ENCODE measurements around the gene HOXC11. TPM values are rescaled to one million over a fixed set of nuclear protein-coding genes. Genes with fewer than 3 reads are reported as not detected.

HOXC11 gene
- total and polyA plus RNA-seq, 2 experiments from 2014 or later: not detected

DNA sequence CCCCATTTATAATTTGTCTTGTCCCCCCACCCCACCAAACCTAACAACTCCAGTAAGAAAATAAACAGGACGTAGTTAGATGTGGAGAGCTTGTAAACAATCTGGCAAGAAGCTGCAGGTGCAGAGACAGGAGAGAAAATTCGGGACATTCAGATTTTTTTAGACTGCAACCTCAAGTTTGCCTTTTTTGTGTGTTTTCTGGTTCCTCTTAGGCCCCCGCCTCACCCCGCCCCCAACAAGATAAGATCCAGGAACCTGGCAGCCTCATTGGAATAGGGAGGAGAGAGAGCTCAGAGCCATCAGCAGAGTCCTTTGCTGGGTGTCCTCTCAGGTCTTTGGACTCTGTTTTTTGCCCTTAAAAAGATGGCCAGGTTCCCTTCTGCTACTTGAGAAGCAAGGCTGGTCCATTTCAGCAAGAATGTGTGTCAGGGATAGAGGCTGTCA is 14.9 kb downstream of the HOXC11 start (continued):
- TF ChIP-seq, protein P1, sequence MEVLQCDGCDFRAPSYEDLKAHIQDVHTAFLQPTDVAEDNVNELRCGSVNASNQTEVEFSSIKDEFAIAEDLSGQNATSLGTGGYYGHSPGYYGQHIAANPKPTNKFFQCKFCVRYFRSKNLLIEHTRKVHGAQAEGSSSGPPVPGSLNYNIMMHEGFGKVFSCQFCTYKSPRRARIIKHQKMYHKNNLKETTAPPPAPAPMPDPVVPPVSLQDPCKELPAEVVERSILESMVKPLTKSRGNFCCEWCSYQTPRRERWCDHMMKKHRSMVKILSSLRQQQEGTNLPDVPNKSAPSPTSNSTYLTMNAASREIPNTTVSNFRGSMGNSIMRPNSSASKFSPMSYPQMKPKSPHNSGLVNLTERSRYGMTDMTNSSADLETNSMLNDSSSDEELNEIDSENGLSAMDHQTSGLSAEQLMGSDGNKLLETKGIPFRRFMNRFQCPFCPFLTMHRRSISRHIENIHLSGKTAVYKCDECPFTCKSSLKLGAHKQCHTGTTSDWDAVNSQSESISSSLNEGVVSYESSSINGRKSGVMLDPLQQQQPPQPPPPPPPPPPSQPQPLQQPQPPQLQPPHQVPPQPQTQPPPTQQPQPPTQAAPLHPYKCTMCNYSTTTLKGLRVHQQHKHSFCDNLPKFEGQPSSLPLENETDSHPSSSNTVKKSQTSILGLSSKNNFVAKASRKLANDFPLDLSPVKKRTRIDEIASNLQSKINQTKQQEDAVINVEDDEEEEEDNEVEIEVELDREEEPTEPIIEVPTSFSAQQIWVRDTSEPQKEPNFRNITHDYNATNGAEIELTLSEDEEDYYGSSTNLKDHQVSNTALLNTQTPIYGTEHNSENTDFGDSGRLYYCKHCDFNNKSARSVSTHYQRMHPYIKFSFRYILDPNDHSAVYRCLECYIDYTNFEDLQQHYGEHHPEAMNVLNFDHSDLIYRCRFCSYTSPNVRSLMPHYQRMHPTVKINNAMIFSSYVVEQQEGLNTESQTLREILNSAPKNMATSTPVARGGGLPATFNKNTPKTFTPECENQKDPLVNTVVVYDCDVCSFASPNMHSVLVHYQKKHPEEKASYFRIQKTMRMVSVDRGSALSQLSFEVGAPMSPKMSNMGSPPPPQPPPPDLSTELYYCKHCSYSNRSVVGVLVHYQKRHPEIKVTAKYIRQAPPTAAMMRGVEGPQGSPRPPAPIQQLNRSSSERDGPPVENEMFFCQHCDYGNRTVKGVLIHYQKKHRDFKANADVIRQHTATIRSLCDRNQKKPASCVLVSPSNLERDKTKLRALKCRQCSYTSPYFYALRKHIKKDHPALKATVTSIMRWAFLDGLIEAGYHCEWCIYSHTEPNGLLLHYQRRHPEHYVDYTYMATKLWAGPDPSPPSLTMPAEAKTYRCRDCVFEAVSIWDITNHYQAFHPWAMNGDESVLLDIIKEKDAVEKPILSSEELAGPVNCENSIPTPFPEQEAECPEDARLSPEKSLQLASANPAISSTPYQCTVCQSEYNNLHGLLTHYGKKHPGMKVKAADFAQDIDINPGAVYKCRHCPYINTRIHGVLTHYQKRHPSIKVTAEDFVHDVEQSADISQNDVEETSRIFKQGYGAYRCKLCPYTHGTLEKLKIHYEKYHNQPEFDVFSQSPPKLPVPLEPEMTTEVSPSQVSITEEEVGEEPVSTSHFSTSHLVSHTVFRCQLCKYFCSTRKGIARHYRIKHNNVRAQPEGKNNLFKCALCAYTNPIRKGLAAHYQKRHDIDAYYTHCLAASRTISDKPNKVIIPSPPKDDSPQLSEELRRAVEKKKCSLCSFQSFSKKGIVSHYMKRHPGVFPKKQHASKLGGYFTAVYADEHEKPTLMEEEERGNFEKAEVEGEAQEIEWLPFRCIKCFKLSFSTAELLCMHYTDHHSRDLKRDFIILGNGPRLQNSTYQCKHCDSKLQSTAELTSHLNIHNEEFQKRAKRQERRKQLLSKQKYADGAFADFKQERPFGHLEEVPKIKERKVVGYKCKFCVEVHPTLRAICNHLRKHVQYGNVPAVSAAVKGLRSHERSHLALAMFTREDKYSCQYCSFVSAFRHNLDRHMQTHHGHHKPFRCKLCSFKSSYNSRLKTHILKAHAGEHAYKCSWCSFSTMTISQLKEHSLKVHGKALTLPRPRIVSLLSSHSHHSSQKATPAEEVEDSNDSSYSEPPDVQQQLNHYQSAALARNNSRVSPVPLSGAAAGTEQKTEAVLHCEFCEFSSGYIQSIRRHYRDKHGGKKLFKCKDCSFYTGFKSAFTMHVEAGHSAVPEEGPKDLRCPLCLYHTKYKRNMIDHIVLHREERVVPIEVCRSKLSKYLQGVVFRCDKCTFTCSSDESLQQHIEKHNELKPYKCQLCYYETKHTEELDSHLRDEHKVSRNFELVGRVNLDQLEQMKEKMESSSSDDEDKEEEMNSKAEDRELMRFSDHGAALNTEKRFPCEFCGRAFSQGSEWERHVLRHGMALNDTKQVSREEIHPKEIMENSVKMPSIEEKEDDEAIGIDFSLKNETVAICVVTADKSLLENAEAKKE (CRISPR knock-in tag; IDR thresholded peaks at IDR 0.05): no peak
- TF ChIP-seq POLR2AphosphoS5 (IDR thresholded peaks at IDR 0.05; ENCODE audit: low read depth) (no peak), STAT1 (IDR thresholded peaks at IDR 0.05; ENCODE audit: unreplicated experiment) (no peak), CREB1 (CRISPR knock-in tag; IDR thresholded peaks at IDR 0.05; ENCODE audit: low read depth) (no peak), EZH2 (IDR thresholded peaks at IDR 0.05; ENCODE audit: low read depth, unreplicated experiment) (peak; percentile 77), NANOG (IDR thresholded peaks at IDR 0.05; ENCODE audit: borderline replicate concordance) (no peak), ZNF331 (CRISPR knock-in tag; IDR thresholded peaks at IDR 0.05; ENCODE audit: low read depth) (no peak)
- TF ChIP-seq, protein P2, sequence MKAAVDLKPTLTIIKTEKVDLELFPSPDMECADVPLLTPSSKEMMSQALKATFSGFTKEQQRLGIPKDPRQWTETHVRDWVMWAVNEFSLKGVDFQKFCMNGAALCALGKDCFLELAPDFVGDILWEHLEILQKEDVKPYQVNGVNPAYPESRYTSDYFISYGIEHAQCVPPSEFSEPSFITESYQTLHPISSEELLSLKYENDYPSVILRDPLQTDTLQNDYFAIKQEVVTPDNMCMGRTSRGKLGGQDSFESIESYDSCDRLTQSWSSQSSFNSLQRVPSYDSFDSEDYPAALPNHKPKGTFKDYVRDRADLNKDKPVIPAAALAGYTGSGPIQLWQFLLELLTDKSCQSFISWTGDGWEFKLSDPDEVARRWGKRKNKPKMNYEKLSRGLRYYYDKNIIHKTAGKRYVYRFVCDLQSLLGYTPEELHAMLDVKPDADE (IDR thresholded peaks at IDR 0.05): no peak

DNA sequence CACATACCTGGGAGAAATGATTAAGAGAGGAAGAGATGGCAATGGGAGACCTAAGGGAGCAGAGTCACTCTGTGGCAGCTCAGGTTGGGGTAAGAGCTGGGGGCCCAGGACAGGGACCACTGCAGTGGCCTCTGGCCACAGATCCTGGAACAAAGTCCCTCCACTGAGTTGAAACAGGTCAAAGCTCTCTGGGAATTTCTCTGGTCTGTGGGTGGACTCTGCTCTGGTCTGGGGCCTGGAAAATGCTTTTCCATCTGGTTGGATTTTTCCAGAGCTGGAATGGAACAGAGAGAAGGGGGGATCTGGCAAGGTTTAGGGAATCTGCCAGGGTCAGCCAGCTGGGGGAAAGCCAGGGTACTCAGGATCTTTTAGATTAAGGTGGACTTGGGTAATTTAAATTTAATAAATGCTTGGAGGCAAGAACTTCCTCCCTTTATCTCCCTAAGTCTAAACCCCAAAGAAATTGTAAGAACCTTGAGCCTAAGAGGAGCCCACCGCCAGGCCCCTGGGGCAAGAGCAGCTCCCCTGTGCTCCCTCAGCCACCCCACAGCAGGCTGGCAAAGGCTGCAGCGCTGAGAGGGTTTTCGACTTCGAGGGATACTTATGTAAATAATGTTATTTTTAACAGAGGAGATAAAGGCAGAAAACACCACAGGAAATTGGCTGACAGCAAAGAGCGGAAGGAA is 15.8 kb downstream of the HOXC11 start:
- Histone ChIP-seq H4K20me1 (replicated peaks; ENCODE audit: insufficient read depth) (peaks cover 42% of the 10 kb centered on the region), H3K79me2 (replicated peaks; ENCODE audit: insufficient read depth) (no peaks in the 10 kb centered on the region), H3K27me3 (ENCODE audit: insufficient read depth) (peaks cover 98% of the 10 kb centered on the region), H3K4me2 (no peak overlapping the region), H3K27ac (ENCODE audit: low read depth) (no peak overlapping the region), H3F3A (replicated peaks; ENCODE audit: low read depth) (peaks cover 43% of the 10 kb centered on the region), H3K36me3 (ENCODE audit: insufficient read depth) (no peaks in the 10 kb centered on the region), H3K4me3 (no peak overlapping the region), H3K4me1 (ENCODE audit: insufficient read depth) (peaks cover 44% of the 10 kb centered on the region), H2AFZ (no peak overlapping the region), H3K9me2 (ENCODE audit: insufficient read depth) (no peaks in the 10 kb centered on the region)
- no peak for ATAC-seq
- no peak overlapping the region for H3K27ac Mint-ChIP-seq
- no peak overlapping the region for H3K4me3 Mint-ChIP-seq
- H3K36me3 Mint-ChIP-seq (ENCODE audit: low read depth): no peaks in the 10 kb centered on the region; the same call in 2 of the 3 replicates
- peaks cover 5% of the 10 kb centered on the region; the same call in 2 of the 3 replicates for H3K9me3 Mint-ChIP-seq
- no peak for DNase-seq (ENCODE audit: low spot score)
- peaks cover 100% of the 10 kb centered on the region for H3K27me3 Mint-ChIP-seq (ENCODE audit: insufficient read depth, low read depth, poor library complexity)
- peaks cover 33% of the 10 kb centered on the region for H3K4me1 Mint-ChIP-seq
- TF ChIP-seq STAT1 (IDR thresholded peaks at IDR 0.05; ENCODE audit: unreplicated experiment): no peak
- TF ChIP-seq POLR2AphosphoS5 (IDR thresholded peaks at IDR 0.05; ENCODE audit: low read depth): no peak
- no peak for TF ChIP-seq NANOG (IDR thresholded peaks at IDR 0.05; ENCODE audit: borderline replicate concordance)
- no peak for TF ChIP-seq EZH2 (IDR thresholded peaks at IDR 0.05; ENCODE audit: low read depth, unreplicated experiment)
- TF ChIP-seq, protein P2 (IDR thresholded peaks at IDR 0.05): no peak
- TF ChIP-seq, protein P3, sequence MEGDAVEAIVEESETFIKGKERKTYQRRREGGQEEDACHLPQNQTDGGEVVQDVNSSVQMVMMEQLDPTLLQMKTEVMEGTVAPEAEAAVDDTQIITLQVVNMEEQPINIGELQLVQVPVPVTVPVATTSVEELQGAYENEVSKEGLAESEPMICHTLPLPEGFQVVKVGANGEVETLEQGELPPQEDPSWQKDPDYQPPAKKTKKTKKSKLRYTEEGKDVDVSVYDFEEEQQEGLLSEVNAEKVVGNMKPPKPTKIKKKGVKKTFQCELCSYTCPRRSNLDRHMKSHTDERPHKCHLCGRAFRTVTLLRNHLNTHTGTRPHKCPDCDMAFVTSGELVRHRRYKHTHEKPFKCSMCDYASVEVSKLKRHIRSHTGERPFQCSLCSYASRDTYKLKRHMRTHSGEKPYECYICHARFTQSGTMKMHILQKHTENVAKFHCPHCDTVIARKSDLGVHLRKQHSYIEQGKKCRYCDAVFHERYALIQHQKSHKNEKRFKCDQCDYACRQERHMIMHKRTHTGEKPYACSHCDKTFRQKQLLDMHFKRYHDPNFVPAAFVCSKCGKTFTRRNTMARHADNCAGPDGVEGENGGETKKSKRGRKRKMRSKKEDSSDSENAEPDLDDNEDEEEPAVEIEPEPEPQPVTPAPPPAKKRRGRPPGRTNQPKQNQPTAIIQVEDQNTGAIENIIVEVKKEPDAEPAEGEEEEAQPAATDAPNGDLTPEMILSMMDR (conservative IDR thresholded peaks at IDR 0.05; ENCODE audit: low read depth in 2 of 2): no peak

All from GM23338 (cell line).